PC-9 (cell line): ENCODE measurements around the gene PPP2R5A. TPM values are rescaled to one million over a fixed set of nuclear protein-coding genes. Genes with fewer than 3 reads are reported as not detected.

Experiments
- BruUV-seq: library from RNA; stranded (reverse); fragments of 400-500 nt; replicated peaks from 2 replicates; lab custom pipeline; 2021; lab: Mats Ljungman, UMichigan
- CTCF ChIA-PET: fragments of 300-600 bp; sonication (Branson Sonifier 250); formaldehyde crosslinking; loops from one replicate; lab custom pipeline; 2022; ENCODE audit warnings: antibody characterized with exemption; lab: Charles Lee
- POLR2A ChIA-PET: fragments of 300-600 bp; sonication (Branson Sonifier 250); formaldehyde crosslinking; loops from one replicate; lab custom pipeline; 2022; ENCODE audit warnings: antibody characterized with exemption; ENCODE audit not compliant: unreplicated experiment; lab: Charles Lee
- DNase-seq, 2 experiments: peaks; one replicate each; pipeline versions ENCODE4 v3.0.0 to v3.0.0-alpha.2; 2015 to 2022; ENCODE audit warnings: mixed read lengths in 1 of 2
- H2AFZ ChIP-seq: fragments of 200-600 bp; sonication (generic); 2 replicates; pipeline ENCODE4 v1.8.1; 2017; ENCODE audit warnings: antibody characterized with exemption
- H3F3A ChIP-seq: fragments of 200-600 bp; sonication (generic); 2 replicates; pipeline ENCODE4 v1.8.1; 2017; ENCODE audit warnings: antibody characterized with exemption, mild to moderate bottlenecking, low read depth; ENCODE audit not compliant: insufficient read depth
- H3K27ac ChIP-seq: fragments of 200-600 bp; sonication (generic); 2 replicates; pipeline ENCODE4 v1.6.1; 2016; ENCODE audit warnings: mixed run types
- H3K27me3 ChIP-seq: fragments of 200-600 bp; sonication (generic); 2 replicates; pipeline ENCODE4 v1.6.1; 2016; ENCODE audit warnings: low read depth, mixed run types; ENCODE audit not compliant: insufficient read depth
- H3K36me3 ChIP-seq: fragments of 200-600 bp; sonication (generic); 2 replicates; pipeline ENCODE4 v1.6.1; 2016; ENCODE audit warnings: low read depth, mixed run types
- H3K4me1 ChIP-seq: fragments of 200-600 bp; sonication (generic); replicated peaks from 2 replicates; pipeline ENCODE4 v1.6.1; 2016; ENCODE audit warnings: mixed run types; ENCODE audit not compliant: insufficient read depth
- H3K4me2 ChIP-seq: fragments of 200-600 bp; sonication (generic); 2 replicates; pipeline ENCODE4 v1.6.1; 2017; ENCODE audit warnings: mixed run types
- H3K4me3 ChIP-seq: fragments of 200-600 bp; sonication (generic); 2 replicates; pipeline ENCODE4 v1.6.1; 2016; ENCODE audit warnings: mixed run types
- H3K79me2 ChIP-seq: fragments of 200-600 bp; sonication (generic); 2 replicates; pipeline ENCODE4 v1.6.1; 2017; ENCODE audit warnings: low read depth, mixed run types
- H3K9me2 ChIP-seq: fragments of 200-600 bp; sonication (generic); 2 replicates; pipeline ENCODE4 v1.8.1; 2017; ENCODE audit warnings: mild to moderate bottlenecking; ENCODE audit not compliant: insufficient read depth
- H3K9me3 ChIP-seq: fragments of 200-600 bp; sonication (generic); 2 replicates; pipeline ENCODE4 v1.8.1; 2016; ENCODE audit warnings: low read depth; ENCODE audit not compliant: insufficient read depth
- H4K20me1 ChIP-seq: fragments of 200-600 bp; sonication (generic); 2 replicates; pipeline ENCODE4 v1.8.1; 2017; ENCODE audit not compliant: insufficient read depth
- CTCF ChIP-seq: fragments of 200-600 bp; sonication (generic); conservative IDR thresholded peaks from 2 replicates; pipeline ENCODE4 v1.6.1; 2017; ENCODE audit warnings: mixed run types, antibody characterized with exemption, mild to moderate bottlenecking, moderate library complexity
- EZH2 ChIP-seq: fragments of 200-600 bp; sonication (generic); IDR thresholded peaks from 2 replicates; pipeline ENCODE4 v1.8.0; 2017; ENCODE audit warnings: antibody characterized with exemption, low read depth
- intact Hi-C: fragments of 100-400 bp; cut with micrococcal nuclease; formaldehyde crosslinking; loops from one replicate; pipeline ENCODE4 v1.10.0; 2022; ENCODE audit not compliant: unreplicated experiment
- total RNA-seq: library from RNA; stranded (reverse); gene quantifications from 2 replicates; pipeline ENCODE4 v1.2.3, GENCODE V29; 2021

PPP2R5A gene
- total RNA-seq, 1 experiment from 2014 or later: 26.7 TPM

- Histone ChIP-seq H3K36me3 (no peaks in the 10 kb centered on the region), H3K4me1 (no peaks in the 10 kb centered on the region), H3K27me3 (no peaks in the 10 kb centered on the region), H3K9me2 (no peaks in the 10 kb centered on the region), H3K27ac (no peak overlapping the region), H4K20me1 (no peaks in the 10 kb centered on the region), H3K4me3 (no peak overlapping the region), H2AFZ (no peak overlapping the region), H3K9me3 (no peaks in the 10 kb centered on the region), H3K4me2 (no peak overlapping the region), H3F3A (no peaks in the 10 kb centered on the region), H3K79me2 (no peaks in the 10 kb centered on the region)
- ChIA-PET POLR2A (no interaction called here), CTCF (no interaction called here)
- no TSS peak for BruUV-seq
- no peak for TF ChIP-seq EZH2
- TF ChIP-seq CTCF: no peak
- intact Hi-C loops: no loop called here
- DNase-seq: no peak
Measured at GRCh38 chr1:212254853-212255363, 30.3 kb upstream of the PPP2R5A start.

GRCh38 chr1:212255705-212256307 is 29.4 kb upstream of the PPP2R5A start:
- intact Hi-C loops: loop anchor here (2.0 kb wide), 1 partner anchor 21 kb away; no protein-coding TSS in a partner anchor
- Histone ChIP-seq H3K9me3 (no peaks in the 10 kb centered on the region), H3K79me2 (no peaks in the 10 kb centered on the region), H3F3A (peaks cover 8% of the 10 kb centered on the region; the same call in 1 of the 2 replicates), H3K9me2 (no peaks in the 10 kb centered on the region), H4K20me1 (no peaks in the 10 kb centered on the region), H3K27ac (no peak overlapping the region), H2AFZ (no peak overlapping the region), H3K4me3 (no peak overlapping the region), H3K4me2 (no peak overlapping the region), H3K27me3 (no peaks in the 10 kb centered on the region), H3K36me3 (no peaks in the 10 kb centered on the region), H3K4me1 (peaks cover 7% of the 10 kb centered on the region)
- no peak for DNase-seq
- ChIA-PET POLR2A (no interaction called here), CTCF (no interaction called here)
- no TSS peak for BruUV-seq
- TF ChIP-seq EZH2 (no peak), CTCF (no peak)

- H3K4me2 ChIP-seq: no peak overlapping the region
- H3F3A ChIP-seq: peaks cover 14% of the 10 kb centered on the region; the same call in 1 of the 2 replicates
- no peaks in the 10 kb centered on the region for H3K79me2 ChIP-seq
- BruUV-seq: no TSS peak
- no peaks in the 10 kb centered on the region for H3K9me3 ChIP-seq
- POLR2A ChIA-PET: no interaction called here
- H3K27ac ChIP-seq: no peak overlapping the region
- H2AFZ ChIP-seq: no peak overlapping the region
- no peak overlapping the region for H3K4me3 ChIP-seq
- H3K9me2 ChIP-seq: no peaks in the 10 kb centered on the region
- CTCF ChIA-PET: no interaction called here
- no peaks in the 10 kb centered on the region for H3K27me3 ChIP-seq
- no peak for DNase-seq
- no peaks in the 10 kb centered on the region for H4K20me1 ChIP-seq
- no peak for TF ChIP-seq EZH2
- TF ChIP-seq CTCF: no peak
- intact Hi-C loops: loop anchor here (2.0 kb wide), 1 partner anchor 22 kb away; no protein-coding TSS in a partner anchor
- H3K4me1 ChIP-seq: peaks cover 13% of the 10 kb centered on the region
- H3K36me3 ChIP-seq: no peaks in the 10 kb centered on the region
Measured at GRCh38 chr1:212256369-212256768, 28.8 kb upstream of the PPP2R5A start.
